Prostate gland (tissue), 1 donor: ENCODE measurements around the gene TXNL4B.

Experiments
- POLR2A ChIP-seq: fragments of 450-650 bp; IDR thresholded peaks from one replicate; pipeline ENCODE4 v1.6.1; 2016; ENCODE audit warnings: antibody characterized with exemption, mild to moderate bottlenecking
- POLR2AphosphoS5 ChIP-seq: sonication (generic); formaldehyde crosslinking; IDR thresholded peaks from one replicate; pipeline ENCODE4 v1.6.1; 2017; ENCODE audit warnings: antibody characterized with exemption

- TF ChIP-seq POLR2AphosphoS5 (no peak), POLR2A (no peak)
These were observed 31.9 kb downstream of the TXNL4B start for GRCh38 chr16:72061564-72061963.
